ENCODE measurements around the gene KPNA1. TPM values are rescaled to one million over a fixed set of nuclear protein-coding genes. Genes with fewer than 3 reads are reported as not detected.
A peak's percentile ranks its signal among the peaks of the same experiment; 100 is the strongest.

KPNA1 gene
- total and polyA plus RNA-seq, 2 of the 13 experiments (the other 11 are each of a cell fraction or from before 2014, with no cell fraction given) = 15.4 to 30.0 TPM

GRCh38 chr3:122564155-122564912, 49.6 kb upstream of the KPNA1 start, which contains the start of the genes DTX3L and PARP9 (continued):
- TF ChIP-seq YEATS2 (CRISPR knock-in tag; IDR thresholded peaks at IDR 0.05; ENCODE audit: borderline replicate concordance) (peak; percentile 52; the same call in 1 of the 2 replicates), ADNP (CRISPR knock-in tag; IDR thresholded peaks at IDR 0.05) (no peak), TFDP2 (CRISPR knock-in tag; IDR thresholded peaks at IDR 0.05) (peak; percentile 85), ZNF614 (CRISPR knock-in tag; IDR thresholded peaks at IDR 0.05; ENCODE audit: borderline replicate concordance) (0 out of 2 replicates have a peak, but pooled peaks have one; percentile 26), ZNF883 (CRISPR knock-in tag; IDR thresholded peaks at IDR 0.05; ENCODE audit: not compliant biosample characterization) (peak; percentile 71), MAZ (IDR thresholded peaks at IDR 0.05; ENCODE audit: borderline replicate concordance, low read depth, low read length) (peak; percentile 52; the same call in 1 of the 2 replicates), MAZ (CRISPR knock-in tag; IDR thresholded peaks at IDR 0.05; ENCODE audit: low read depth) (peak; percentile 89), CSRNP1 (CRISPR knock-in tag; IDR thresholded peaks at IDR 0.05) (peak; percentile 77), THRA (CRISPR knock-in tag; IDR thresholded peaks at IDR 0.05; ENCODE audit: borderline replicate concordance) (peak; percentile 32; the same call in 1 of the 2 replicates), ARID2 (CRISPR knock-in tag; IDR thresholded peaks at IDR 0.05; ENCODE audit: borderline replicate concordance) (peak; percentile 94; the same call in 1 of the 2 replicates), IRX3 (CRISPR knock-in tag; IDR thresholded peaks at IDR 0.05; ENCODE audit: borderline replicate concordance, low read depth) (no peak), ZNF574 (CRISPR knock-in tag; IDR thresholded peaks at IDR 0.05) (peak; percentile 79), PLRG1 (conservative IDR thresholded peaks at IDR 0.05) (no peak), PPARG (CRISPR knock-in tag; conservative IDR thresholded peaks at IDR 0.05) (no peak), ZNF841 (CRISPR knock-in tag; IDR thresholded peaks at IDR 0.05; ENCODE audit: borderline replicate concordance) (no peak), SAP130 (CRISPR knock-in tag; IDR thresholded peaks at IDR 0.05; ENCODE audit: low read depth) (peak; percentile 84), ZBTB44 (CRISPR knock-in tag; IDR thresholded peaks at IDR 0.05) (no peak), ZNF547 (CRISPR knock-in tag; IDR thresholded peaks at IDR 0.05) (peak; percentile 87), BORCS8-MEF2B (CRISPR knock-in tag; IDR thresholded peaks at IDR 0.05) (peak; percentile 93), REL (CRISPR knock-in tag; conservative IDR thresholded peaks at IDR 0.05) (no peak), SYNCRIP (IDR thresholded peaks at IDR 0.05; ENCODE audit: insufficient read depth, low read depth, low read length) (no peak)

Measured in HepG2 (cell line).